IPS-20b (cell line): ENCODE measurements around the gene CCHCR1.
"Not testable (repeated sequence)": the region's sequence is repeated elsewhere in the genome, so short reads cannot be mapped to it uniquely, and the experiment has no call there.

Experiments
- H3K27ac ChIP-seq: one replicate; pipeline ENCODE4 v1.5.1; 2013; ENCODE audit warnings: low read length
- H3K27me3 ChIP-seq: 2 replicates; pipeline ENCODE4 v1.6.1; 2013; ENCODE audit warnings: mild to moderate bottlenecking, low read length, inconsistent platforms; ENCODE audit not compliant: insufficient read depth
- H3K36me3 ChIP-seq: 2 replicates; pipeline ENCODE4 v1.6.1; 2013; ENCODE audit warnings: low read depth, mild to moderate bottlenecking, inconsistent platforms, low read length, moderate library complexity; ENCODE audit not compliant: insufficient read depth
- H3K4me1 ChIP-seq: 2 replicates; pipeline ENCODE4 v1.6.1; 2013; ENCODE audit warnings: mild to moderate bottlenecking, control low read depth, inconsistent platforms, low read length, moderate library complexity; ENCODE audit not compliant: insufficient read depth
- H3K4me3 ChIP-seq: 2 replicates; pipeline ENCODE4 v1.5.1; 2013; ENCODE audit warnings: mild to moderate bottlenecking, low read length, inconsistent platforms
- H3K9ac ChIP-seq: 2 replicates; pipeline ENCODE4 v1.6.1; 2013; ENCODE audit warnings: low read depth, mild to moderate bottlenecking, inconsistent platforms, low read length, moderate library complexity
- H3K9me3 ChIP-seq: 2 replicates; pipeline ENCODE4 v1.6.1; 2013; ENCODE audit warnings: mild to moderate bottlenecking, low read depth, low read length, inconsistent platforms; ENCODE audit not compliant: insufficient read depth

The CCHCR1 gene

GRCh38 chr6:31157513-31158139 is at the start of gene CCHCR1:
CCHCR1 (minus strand) TSS chr6:31157802; CDS start chr6:31157600, 202 bp downstream.
- Histone ChIP-seq H3K9ac (peak within 1 kb of the TSS; percentile 90; the same call in 1 of the 2 replicates), H3K36me3 (peaks cover 41% of the 10 kb centered on the region), H3K27ac (no peak within 1 kb of the TSS)

GRCh38 chr6:31205638-31206037 is 48.0 kb upstream of the CCHCR1 start:
- Histone ChIP-seq H3K27ac (no peak overlapping the region), H3K9me3 (no peaks in the 10 kb centered on the region), H3K9ac (no peak overlapping the region), H3K4me3 (no peak overlapping the region), H3K27me3 (no peaks in the 10 kb centered on the region), H3K4me1 (peaks cover 21% of the 10 kb centered on the region), H3K36me3 (no peaks in the 10 kb centered on the region)

More at GRCh38 chr6:31157513-31158139, at the start of gene CCHCR1:
- H3K4me3 ChIP-seq: peak within 1 kb of the TSS; percentile 90
- no peaks in the 10 kb centered on the region for H3K27me3 ChIP-seq
- no peaks in the 10 kb centered on the region for H3K9me3 ChIP-seq
- H3K4me1 ChIP-seq: peaks cover 7% of the 10 kb centered on the region; the same call in 1 of the 2 replicates

GRCh38 chr6:31204751-31205145 is 47.1 kb upstream of the CCHCR1 start:
- Histone ChIP-seq H3K27ac (no peak overlapping the region), H3K4me1 (peaks cover 17% of the 10 kb centered on the region), H3K9me3 (no peaks in the 10 kb centered on the region), H3K27me3 (no peaks in the 10 kb centered on the region), H3K4me3 (no peak overlapping the region), H3K36me3 (no peaks in the 10 kb centered on the region), H3K9ac (no peak overlapping the region)

- no peak overlapping the region; the same call in 1 of the 2 replicates for H3K9ac ChIP-seq
- H3K4me3 ChIP-seq: no peak overlapping the region
- peaks cover 17% of the 10 kb centered on the region for H3K4me1 ChIP-seq
- no peaks in the 10 kb centered on the region for H3K36me3 ChIP-seq
- H3K27me3 ChIP-seq: no peaks in the 10 kb centered on the region
- no peaks in the 10 kb centered on the region for H3K9me3 ChIP-seq
- no peak overlapping the region for H3K27ac ChIP-seq
These were observed 45.9 kb upstream of the CCHCR1 start for GRCh38 chr6:31203345-31203979.

- Histone ChIP-seq H3K27ac (no peak overlapping the region), H3K27me3 (no peaks in the 10 kb centered on the region), H3K4me1 (peaks cover 17% of the 10 kb centered on the region), H3K4me3 (peak overlapping the region; percentile 36; the same call in 1 of the 2 replicates), H3K9ac (no peak overlapping the region; the same call in 1 of the 2 replicates), H3K36me3 (no peaks in the 10 kb centered on the region), H3K9me3 (no peaks in the 10 kb centered on the region)
These were observed 44.9 kb upstream of the CCHCR1 start for GRCh38 chr6:31202259-31203166.

GRCh38 chr6:31199105-31199452 is 41.5 kb upstream of the CCHCR1 start:
- H3K9me3 ChIP-seq, H3K4me3 ChIP-seq, H3K27me3 ChIP-seq, H3K27ac ChIP-seq, H3K9ac ChIP-seq, H3K36me3 ChIP-seq: not testable (repeated sequence)
- H3K4me1 ChIP-seq: peaks cover 16% of the 10 kb centered on the region

GRCh38 chr6:31197559-31198305 is 40.1 kb upstream of the CCHCR1 start:
- H3K27ac ChIP-seq: no peak overlapping the region
- H3K36me3 ChIP-seq: no peaks in the 10 kb centered on the region
- peak overlapping the region; percentile 82 for H3K4me3 ChIP-seq
- no peaks in the 10 kb centered on the region for H3K27me3 ChIP-seq
- H3K4me1 ChIP-seq: peaks cover 3% of the 10 kb centered on the region; the same call in 1 of the 2 replicates
- peak overlapping the region; percentile 53; the same call in 1 of the 2 replicates for H3K9ac ChIP-seq
- no peaks in the 10 kb centered on the region for H3K9me3 ChIP-seq

GRCh38 chr6:31196251-31197022 is 38.8 kb upstream of the CCHCR1 start:
- not testable (repeated sequence) for H3K27ac ChIP-seq, H3K36me3 ChIP-seq, H3K27me3 ChIP-seq, H3K4me1 ChIP-seq, H3K9me3 ChIP-seq, H3K9ac ChIP-seq
- peak overlapping the region; percentile 82; the same call in 1 of the 2 replicates for H3K4me3 ChIP-seq

- not testable (repeated sequence) for H3K36me3 ChIP-seq, H3K27ac ChIP-seq, H3K9me3 ChIP-seq, H3K9ac ChIP-seq, H3K4me3 ChIP-seq, H3K4me1 ChIP-seq, H3K27me3 ChIP-seq
These were observed 37.8 kb upstream of the CCHCR1 start for GRCh38 chr6:31195308-31195979.

GRCh38 chr6:31194061-31194834 is 36.6 kb upstream of the CCHCR1 start:
- no peak overlapping the region for H3K4me3 ChIP-seq
- no peak overlapping the region for H3K9ac ChIP-seq
- no peaks in the 10 kb centered on the region for H3K36me3 ChIP-seq
- H3K9me3 ChIP-seq: no peaks in the 10 kb centered on the region
- no peaks in the 10 kb centered on the region for H3K27me3 ChIP-seq
- no peak overlapping the region for H3K27ac ChIP-seq
- no peaks in the 10 kb centered on the region for H3K4me1 ChIP-seq
